IMR-90 (cell line): ENCODE data around the gene NLE1. TPM values are rescaled to one million over a fixed set of nuclear protein-coding genes. Genes with fewer than 3 reads are reported as not detected.

Experiments
- ATAC-seq: fragments of 200-7000 bp; cut with Tn5 transposase; 2 replicates; pipeline ENCODE4 v1.9.1; 2020; ENCODE audit warnings: low read depth, mild to moderate bottlenecking, moderate library complexity
- BruUV-seq: library from RNA; stranded (reverse); fragments of 400-500 nt; replicated peaks from 2 replicates; lab custom pipeline; 2021; lab: Mats Ljungman, UMichigan
- CTCF ChIA-PET: fragments of 300-600 bp; formaldehyde crosslinking; extraction: SDS; loops from one replicate; lab custom pipeline; 2021; ENCODE audit warnings: antibody characterized with exemption; lab: Yijun Ruan, JAX
- POLR2A ChIA-PET: fragments of 300-600 bp; sonication (Branson Sonifier 250); formaldehyde crosslinking; loops from one replicate; lab custom pipeline; 2022; ENCODE audit warnings: antibody characterized with exemption; ENCODE audit not compliant: unreplicated experiment; lab: Charles Lee
- DNase-seq: peaks from one replicate; pipeline ENCODE4 v3.0.0; 2013
- H2AFZ ChIP-seq: replicated peaks from 2 replicates; pipeline ENCODE3; 2013; ENCODE audit warnings: low read length, mild to moderate bottlenecking; ENCODE audit not compliant: poor library complexity
- H2AK5ac ChIP-seq: 2 replicates; pipeline ENCODE4 v1.6.1; 2013; ENCODE audit warnings: low read depth, low read length, inconsistent platforms
- H2AK9ac ChIP-seq: replicated peaks from 2 replicates; pipeline ENCODE3; 2013; ENCODE audit warnings: mild to moderate bottlenecking, low read depth, low read length, moderate library complexity; ENCODE audit not compliant: poor library complexity
- H2BK120ac ChIP-seq: 2 replicates; pipeline ENCODE4 v1.6.1; 2013; ENCODE audit warnings: low read depth, low read length, inconsistent platforms
- H2BK15ac ChIP-seq: 3 replicates; pipeline ENCODE4 v1.6.1; 2013; ENCODE audit warnings: low read depth, low read length, inconsistent platforms
- H2BK20ac ChIP-seq: 2 replicates; pipeline ENCODE4 v1.6.1; 2013; ENCODE audit warnings: low read depth, mild to moderate bottlenecking, inconsistent platforms, low read length, moderate library complexity
- H2BK5ac ChIP-seq: 2 replicates; pipeline ENCODE4 v1.6.1; 2013; ENCODE audit warnings: mild to moderate bottlenecking, low read depth, low read length, inconsistent platforms; ENCODE audit not compliant: poor library complexity, severe bottlenecking
- H3K14ac ChIP-seq: replicated peaks from 2 replicates; pipeline ENCODE4 v1.6.1; 2013; ENCODE audit warnings: low read depth, low read length, inconsistent platforms
- H3K18ac ChIP-seq: 2 replicates; pipeline ENCODE4 v1.6.1; 2013; ENCODE audit warnings: low read depth, low read length, control low read depth
- H3K23ac ChIP-seq: 2 replicates; pipeline ENCODE4 v1.6.1; 2013; ENCODE audit warnings: low read depth, low read length, inconsistent platforms
- H3K27ac ChIP-seq: 2 replicates; pipeline ENCODE4 v1.5.1; 2013; ENCODE audit warnings: mild to moderate bottlenecking, control low read depth, low read length; ENCODE audit not compliant: insufficient read depth
- H3K27me3 ChIP-seq: 2 replicates; pipeline ENCODE4 v1.6.1; 2013; ENCODE audit warnings: low read length; ENCODE audit not compliant: control insufficient read depth, insufficient read depth
- H3K36me3 ChIP-seq: 2 replicates; pipeline ENCODE4 v1.6.1; 2013; ENCODE audit warnings: low read length, mixed read lengths; ENCODE audit not compliant: control insufficient read depth, insufficient read depth
- H3K4ac ChIP-seq: 2 replicates; pipeline ENCODE4 v1.6.1; 2013; ENCODE audit warnings: low read depth, low read length, inconsistent platforms
- H3K4me1 ChIP-seq: 2 replicates; pipeline ENCODE4 v1.6.1; 2013; ENCODE audit warnings: low read length, mixed read lengths; ENCODE audit not compliant: control insufficient read depth, insufficient read depth
- H3K4me2 ChIP-seq: 2 replicates; pipeline ENCODE4 v1.6.1; 2013; ENCODE audit warnings: low read depth, mild to moderate bottlenecking, control low read depth, low read length, moderate library complexity
- H3K4me3 ChIP-seq: 2 replicates; pipeline ENCODE4 v1.5.1; 2013; ENCODE audit warnings: low read depth, mild to moderate bottlenecking, control low read depth, low read length, moderate library complexity; ENCODE audit not compliant: insufficient read depth
- H3K56ac ChIP-seq: 2 replicates; pipeline ENCODE4 v1.6.1; 2013; ENCODE audit warnings: low read length, inconsistent platforms; ENCODE audit not compliant: insufficient read depth; ENCODE audit errors: extremely low read depth
- H3K79me1 ChIP-seq, 2 experiments: 2 replicates each; pipeline ENCODE4 v1.6.1; 2013; ENCODE audit warnings: low read length in 2 of 2, inconsistent platforms in 1 of 2, low read depth in 1 of 2
- H3K9ac ChIP-seq: 2 replicates; pipeline ENCODE4 v1.6.1; 2013; ENCODE audit warnings: low read depth, low read length, control low read depth
- H3K9me1 ChIP-seq: 2 replicates; pipeline ENCODE4 v1.6.1; 2013; ENCODE audit warnings: low read length, inconsistent platforms; ENCODE audit not compliant: insufficient read depth
- H3K9me3 ChIP-seq: 2 replicates; pipeline ENCODE4 v1.6.1; 2013; ENCODE audit warnings: low read length; ENCODE audit not compliant: control insufficient read depth, insufficient read depth
- H4K20me1 ChIP-seq: 2 replicates; pipeline ENCODE4 v1.6.1; 2013; ENCODE audit warnings: low read length, inconsistent platforms; ENCODE audit not compliant: insufficient read depth
- H4K5ac ChIP-seq: 2 replicates; pipeline ENCODE4 v1.6.1; 2013; ENCODE audit warnings: mild to moderate bottlenecking, low read depth, low read length, control low read depth
- H4K8ac ChIP-seq, 2 experiments: 2 replicates each; pipeline ENCODE4 v1.6.1; 2013; ENCODE audit warnings: low read depth in 2 of 2, low read length in 2 of 2, control low read depth in 1 of 2, inconsistent platforms in 1 of 2
- H4K91ac ChIP-seq: 2 replicates; pipeline ENCODE4 v1.6.1; 2013; ENCODE audit warnings: low read depth, low read length, inconsistent platforms; ENCODE audit not compliant: insufficient read depth
- BHLHE40 ChIP-seq: fragments of 150-350 bp; IDR thresholded peaks from 2 replicates; pipeline ENCODE4 v1.6.1; 2016; ENCODE audit warnings: mild to moderate bottlenecking, low read depth, low read length
- CEBPB ChIP-seq: IDR thresholded peaks from 2 replicates; pipeline ENCODE4 v1.6.1; 2012; ENCODE audit warnings: low read depth, low read length, improper control_type of control experiment
- CHD1 ChIP-seq: IDR thresholded peaks from 2 replicates; pipeline ENCODE4 v1.6.1; 2012; ENCODE audit warnings: low read depth, low read length, improper control_type of control experiment
- FOS ChIP-seq: fragments of 150-350 bp; IDR thresholded peaks from 2 replicates; pipeline ENCODE4 v1.6.1; 2016; ENCODE audit warnings: low read depth, low read length
- MAFK ChIP-seq: IDR thresholded peaks from 2 replicates; pipeline ENCODE4 v1.6.1; 2012; ENCODE audit warnings: low read depth, low read length, improper control_type of control experiment
- MAZ ChIP-seq: IDR thresholded peaks from 2 replicates; pipeline ENCODE4 v1.6.1; 2012; ENCODE audit warnings: low read depth, mild to moderate bottlenecking, low read length, improper control_type of control experiment, moderate library complexity, borderline replicate concordance
- MXI1 ChIP-seq: IDR thresholded peaks from 2 replicates; pipeline ENCODE4 v1.6.1; 2012; ENCODE audit warnings: low read depth, mild to moderate bottlenecking, low read length, moderate library complexity, borderline replicate concordance
- NFE2L2 ChIP-seq: fragments of 150-350 bp; IDR thresholded peaks from 2 replicates; pipeline ENCODE4 v1.6.1; 2016; ENCODE audit warnings: low read depth, mild to moderate bottlenecking, low read length
- POLR2A ChIP-seq: IDR thresholded peaks from 2 replicates; pipeline ENCODE4 v1.6.1; 2012; ENCODE audit warnings: mild to moderate bottlenecking, low read depth, low read length
- RCOR1 ChIP-seq: IDR thresholded peaks from 2 replicates; pipeline ENCODE4 v1.6.1; 2012; ENCODE audit warnings: mild to moderate bottlenecking, low read length, improper control_type of control experiment; ENCODE audit not compliant: insufficient replicate concordance
- RFX5 ChIP-seq: IDR thresholded peaks from 2 replicates; pipeline ENCODE4 v1.8.0; 2012; ENCODE audit warnings: low read depth, mild to moderate bottlenecking, low read length, moderate library complexity
- WGBS, 2 experiments: methylation state at CpG; one replicate each; pipeline versions ENCODE4 v1.1.5 to v1.1.7; 2013; ENCODE audit warnings: missing lambda C conversion rate in 2 of 2; ENCODE audit not compliant: insufficient read length in 1 of 2; ENCODE audit errors: extremely low coverage in 2 of 2; 5-methylcytosine and 5-hydroxymethylcytosine counted together
- dilution Hi-C: fragments of 300-500 bp; cut with HindIII; formaldehyde crosslinking; loops from one replicate; pipeline ENCODE4 v1.14.3; 2018; ENCODE audit warnings: low sequenced_read_pairs; ENCODE audit not compliant: unreplicated experiment
- in situ Hi-C: fragments of 300-500 bp; cut with MboI; formaldehyde crosslinking; loops from 3 replicates; pipeline ENCODE4 v1.14.3; 2019; ENCODE audit warnings: low sequenced_read_pairs, inconsistent platforms, mixed read lengths
- intact Hi-C: fragments of 100-400 bp; cut with micrococcal nuclease; formaldehyde crosslinking; loops from 2 replicates; pipeline ENCODE4 v1.10.0; 2022
- polyA plus RNA-seq, 3 experiments: library from polyadenylated mRNA; depleted of rRNA; stranded (reverse); fragments of >200 nt; gene quantifications; 2 replicates each; pipeline ENCODE4 v1.2.3, GENCODE V29; 2012; ENCODE audit warnings: low replicate concordance in 1 of 3
- total RNA-seq: library from RNA; depleted of rRNA; stranded (reverse); fragments of >200 nt; gene quantifications from 2 replicates; pipeline ENCODE4 v1.2.3, GENCODE V29; 2012
- TF ChIP-seq, protein P1 (sequence below): fragments of 150-350 bp; IDR thresholded peaks from 2 replicates; pipeline ENCODE4 v1.6.1; 2016; ENCODE audit warnings: low read depth, mild to moderate bottlenecking, low read length, moderate library complexity, borderline replicate concordance
- TF ChIP-seq, protein P2 (sequence below): conservative IDR thresholded peaks from 2 replicates; pipeline ENCODE4 v1.5.1; 2012; ENCODE audit warnings: mild to moderate bottlenecking, low read depth, low read length, improper control_type of control experiment

NLE1 gene
- total and polyA plus RNA-seq, 2 of the 4 experiments (the other 2 are of a cell fraction): 18.6 to 23.7 TPM

DNA sequence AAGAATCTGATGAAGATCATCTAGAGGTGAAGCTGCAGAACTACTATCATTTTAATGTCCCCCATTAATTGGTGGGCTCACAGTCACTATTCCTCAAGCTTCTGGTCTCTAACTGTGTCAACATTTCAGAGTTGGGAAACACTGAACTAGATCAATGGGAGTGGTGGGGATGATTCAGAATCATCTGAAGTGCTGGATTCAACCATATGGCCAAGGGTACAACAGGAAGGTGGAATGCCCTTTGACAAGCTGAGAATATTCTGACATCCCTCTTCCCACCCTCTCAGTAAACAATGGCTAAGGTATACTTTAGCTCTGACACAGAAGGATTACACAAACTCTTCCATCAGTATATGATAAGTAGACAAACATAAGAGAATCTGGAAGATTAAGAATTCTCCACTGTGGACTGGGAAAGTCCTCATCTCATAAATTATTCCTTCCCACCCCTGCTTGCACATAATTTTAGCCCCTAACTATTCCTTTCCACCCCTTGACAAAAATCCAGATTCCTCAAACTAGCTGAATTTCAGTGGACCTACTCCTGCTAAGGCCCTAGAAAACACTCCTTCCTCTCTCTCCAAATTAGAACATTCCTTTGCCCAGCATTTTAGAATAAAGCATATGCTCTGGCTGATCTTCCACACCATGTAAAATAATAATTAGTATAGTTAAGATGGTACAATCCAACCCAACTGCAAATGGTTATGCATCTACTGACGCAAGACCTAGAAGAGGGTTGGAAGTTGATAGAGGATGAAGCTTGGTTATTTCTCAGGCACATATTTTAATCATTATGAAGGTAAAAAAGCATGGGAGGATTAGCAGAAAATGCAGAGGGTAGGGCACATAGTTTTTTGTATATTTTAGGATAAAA, 62.3 kb downstream of the NLE1 start:
- Histone ChIP-seq H2AK9ac (no peak overlapping the region), H2BK5ac (no peak overlapping the region), H2BK20ac (no peak overlapping the region), H3K18ac (no peak overlapping the region), H3K9ac (no peak overlapping the region), H3K14ac (no peak overlapping the region), H3K4me3 (no peak overlapping the region), H3K9me3 (no peaks in the 10 kb centered on the region), H3K27me3 (no peaks in the 10 kb centered on the region), H2AK5ac (no peak overlapping the region), H3K4me1 (peaks cover 10% of the 10 kb centered on the region), H3K4ac (no peak overlapping the region), H3K4me2 (no peak overlapping the region), H4K20me1 (peaks cover 16% of the 10 kb centered on the region; the same call in 1 of the 2 replicates), H2AFZ (no peak overlapping the region), H3K56ac (no peak overlapping the region), H3K9me1 (peaks cover 10% of the 10 kb centered on the region), H3K36me3 (no peaks in the 10 kb centered on the region), H4K5ac (no peak overlapping the region), H2BK15ac (no peak overlapping the region), H4K91ac (no peak overlapping the region), H3K23ac (no peak overlapping the region; the same call in 1 of the 2 replicates), H4K8ac (no peak overlapping the region), H3K79me1 (peaks cover 27 to 66% of the 10 kb centered on the region in 2 experiments), H2BK120ac (no peak overlapping the region), H3K27ac (no peak overlapping the region)
- DNase-seq (peak; percentile 51), ATAC-seq (no peak)
- CTCF ChIA-PET: no interaction called here
- POLR2A ChIA-PET: no interaction called here
- WGBS, 2 experiments: no CpG with 5 or more reads among the region's 1 CpG
- dilution Hi-C loops (no loop called here), in situ Hi-C loops (no loop called here), intact Hi-C loops (loop anchor here (5.0 kb wide), 1 partner anchor 37 kb away; no protein-coding TSS in a partner anchor)
- no peak for TF ChIP-seq NFE2L2
- no peak for TF ChIP-seq RFX5
- TF ChIP-seq CHD1: no peak
- no peak for TF ChIP-seq MXI1
- no peak for TF ChIP-seq MAFK
- TF ChIP-seq POLR2A: no peak
- no peak for TF ChIP-seq CEBPB
- TF ChIP-seq, protein P1, sequence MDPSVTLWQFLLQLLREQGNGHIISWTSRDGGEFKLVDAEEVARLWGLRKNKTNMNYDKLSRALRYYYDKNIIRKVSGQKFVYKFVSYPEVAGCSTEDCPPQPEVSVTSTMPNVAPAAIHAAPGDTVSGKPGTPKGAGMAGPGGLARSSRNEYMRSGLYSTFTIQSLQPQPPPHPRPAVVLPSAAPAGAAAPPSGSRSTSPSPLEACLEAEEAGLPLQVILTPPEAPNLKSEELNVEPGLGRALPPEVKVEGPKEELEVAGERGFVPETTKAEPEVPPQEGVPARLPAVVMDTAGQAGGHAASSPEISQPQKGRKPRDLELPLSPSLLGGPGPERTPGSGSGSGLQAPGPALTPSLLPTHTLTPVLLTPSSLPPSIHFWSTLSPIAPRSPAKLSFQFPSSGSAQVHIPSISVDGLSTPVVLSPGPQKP: no peak
- TF ChIP-seq MAZ: no peak
- TF ChIP-seq RCOR1: no peak
- no peak for TF ChIP-seq FOS
- TF ChIP-seq BHLHE40: no peak
- TF ChIP-seq, protein P2, sequence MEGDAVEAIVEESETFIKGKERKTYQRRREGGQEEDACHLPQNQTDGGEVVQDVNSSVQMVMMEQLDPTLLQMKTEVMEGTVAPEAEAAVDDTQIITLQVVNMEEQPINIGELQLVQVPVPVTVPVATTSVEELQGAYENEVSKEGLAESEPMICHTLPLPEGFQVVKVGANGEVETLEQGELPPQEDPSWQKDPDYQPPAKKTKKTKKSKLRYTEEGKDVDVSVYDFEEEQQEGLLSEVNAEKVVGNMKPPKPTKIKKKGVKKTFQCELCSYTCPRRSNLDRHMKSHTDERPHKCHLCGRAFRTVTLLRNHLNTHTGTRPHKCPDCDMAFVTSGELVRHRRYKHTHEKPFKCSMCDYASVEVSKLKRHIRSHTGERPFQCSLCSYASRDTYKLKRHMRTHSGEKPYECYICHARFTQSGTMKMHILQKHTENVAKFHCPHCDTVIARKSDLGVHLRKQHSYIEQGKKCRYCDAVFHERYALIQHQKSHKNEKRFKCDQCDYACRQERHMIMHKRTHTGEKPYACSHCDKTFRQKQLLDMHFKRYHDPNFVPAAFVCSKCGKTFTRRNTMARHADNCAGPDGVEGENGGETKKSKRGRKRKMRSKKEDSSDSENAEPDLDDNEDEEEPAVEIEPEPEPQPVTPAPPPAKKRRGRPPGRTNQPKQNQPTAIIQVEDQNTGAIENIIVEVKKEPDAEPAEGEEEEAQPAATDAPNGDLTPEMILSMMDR: no peak
- BruUV-seq: no TSS peak
